HG03159 (cell line): ENCODE measurements around the gene WFS1.

Experiments
- ATAC-seq: cut with Tn5 transposase; IDR thresholded peaks from one replicate; pipeline ENCODE4 v1.9.1; 2021; ENCODE audit warnings: mild to moderate bottlenecking, moderate library complexity; ENCODE audit not compliant: unreplicated experiment

WFS1 gene

GRCh38 chr4:6269616-6270511, at the start of gene WFS1:
Gene WFS1, plus strand, starts transcription at chr4:6269850. Its CDS starts 7,606 bp downstream, at chr4:6277456.
- ATAC-seq: peak; percentile 100

GRCh38 chr4:6221301-6221850, 48.3 kb upstream of the WFS1 start:
- ATAC-seq: no peak

- ATAC-seq: no peak
Observed at GRCh38 chr4:6221851-6222760, 47.5 kb upstream of the WFS1 start.

- ATAC-seq: no peak
Observed at GRCh38 chr4:6222761-6223292, 46.8 kb upstream of the WFS1 start.

- ATAC-seq: no peak
Observed at GRCh38 chr4:6224735-6225134, 44.9 kb upstream of the WFS1 start.

- ATAC-seq: no peak
Observed at GRCh38 chr4:6225469-6225868, 44.2 kb upstream of the WFS1 start.

- ATAC-seq: no peak
Observed at GRCh38 chr4:6226506-6226905, 43.1 kb upstream of the WFS1 start.

- ATAC-seq: no peak
Observed at GRCh38 chr4:6227412-6228157, 42.1 kb upstream of the WFS1 start.

GRCh38 chr4:6228158-6229067, 41.2 kb upstream of the WFS1 start:
- ATAC-seq: no peak

- no peak for ATAC-seq
Observed at GRCh38 chr4:6229095-6229494, 40.6 kb upstream of the WFS1 start.

GRCh38 chr4:6229671-6230501, 39.8 kb upstream of the WFS1 start:
- no peak for ATAC-seq

GRCh38 chr4:6230502-6230785, 39.2 kb upstream of the WFS1 start:
- no peak for ATAC-seq

GRCh38 chr4:6230827-6231662, 38.6 kb upstream of the WFS1 start:
- ATAC-seq: no peak

- no peak for ATAC-seq
Observed at GRCh38 chr4:6231663-6232165, 37.9 kb upstream of the WFS1 start.

GRCh38 chr4:6232836-6233785, 36.5 kb upstream of the WFS1 start:
- ATAC-seq: no peak

- no peak for ATAC-seq
Observed at GRCh38 chr4:6233929-6234328, 35.7 kb upstream of the WFS1 start.

GRCh38 chr4:6235012-6235411, 34.6 kb upstream of the WFS1 start:
- no peak for ATAC-seq
